ENCODE results near the gene STARD7.

DNA sequence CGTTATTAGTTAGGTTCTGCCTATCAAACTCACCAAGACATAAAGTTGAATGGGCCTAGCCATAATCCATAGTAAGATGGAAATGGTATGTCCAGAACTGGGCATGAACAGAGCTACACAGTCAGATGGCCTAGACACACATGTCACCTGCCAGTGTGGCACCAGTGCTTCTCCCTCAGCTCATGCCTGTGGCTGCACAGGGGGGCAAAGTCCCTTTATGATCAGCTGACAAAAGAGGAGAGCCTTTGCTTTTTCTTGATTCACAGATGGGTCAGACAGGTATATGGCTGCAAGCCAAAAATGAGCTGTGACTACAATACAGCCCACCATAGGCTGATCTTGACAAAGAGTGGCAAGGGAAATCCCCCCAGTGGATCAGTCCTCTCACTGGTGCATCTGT, 28.3 kb upstream of the STARD7 start:
- no peak for TF ChIP-seq EZH2 (IDR thresholded peaks at IDR 0.05; ENCODE audit: borderline replicate concordance, insufficient read depth, low read depth, low read length, poor library complexity, severe bottlenecking)
- TF ChIP-seq, protein P1, sequence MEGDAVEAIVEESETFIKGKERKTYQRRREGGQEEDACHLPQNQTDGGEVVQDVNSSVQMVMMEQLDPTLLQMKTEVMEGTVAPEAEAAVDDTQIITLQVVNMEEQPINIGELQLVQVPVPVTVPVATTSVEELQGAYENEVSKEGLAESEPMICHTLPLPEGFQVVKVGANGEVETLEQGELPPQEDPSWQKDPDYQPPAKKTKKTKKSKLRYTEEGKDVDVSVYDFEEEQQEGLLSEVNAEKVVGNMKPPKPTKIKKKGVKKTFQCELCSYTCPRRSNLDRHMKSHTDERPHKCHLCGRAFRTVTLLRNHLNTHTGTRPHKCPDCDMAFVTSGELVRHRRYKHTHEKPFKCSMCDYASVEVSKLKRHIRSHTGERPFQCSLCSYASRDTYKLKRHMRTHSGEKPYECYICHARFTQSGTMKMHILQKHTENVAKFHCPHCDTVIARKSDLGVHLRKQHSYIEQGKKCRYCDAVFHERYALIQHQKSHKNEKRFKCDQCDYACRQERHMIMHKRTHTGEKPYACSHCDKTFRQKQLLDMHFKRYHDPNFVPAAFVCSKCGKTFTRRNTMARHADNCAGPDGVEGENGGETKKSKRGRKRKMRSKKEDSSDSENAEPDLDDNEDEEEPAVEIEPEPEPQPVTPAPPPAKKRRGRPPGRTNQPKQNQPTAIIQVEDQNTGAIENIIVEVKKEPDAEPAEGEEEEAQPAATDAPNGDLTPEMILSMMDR (IDR thresholded peaks at IDR 0.05), result no peak

Data from B cell (primary cell).